K562 (cell line): Measurements from ENCODE around the gene NXT1. TPM values are rescaled to one million over a fixed set of nuclear protein-coding genes. Genes with fewer than 3 reads are reported as not detected.
A peak's percentile ranks its signal among the peaks of the same experiment; 100 is the strongest.

Source experiments
- ELK1 ChIP-seq: sonication (generic); formaldehyde crosslinking; IDR thresholded peaks from 2 replicates; pipeline ENCODE4 v1.8.1; 2022; ENCODE audit warnings: missing genetic modification reagents
- GABPB2 ChIP-seq: fragments of 250-450 bp; sonication (Bioruptor Pico); conservative IDR thresholded peaks from 2 replicates; pipeline ENCODE4 v1.5.1; 2021; ENCODE audit warnings: mild to moderate bottlenecking
- HDAC8 ChIP-seq: fragments of 450-650 bp; IDR thresholded peaks from 2 replicates; pipeline ENCODE4 v1.6.1; 2016; ENCODE audit warnings: mild to moderate bottlenecking, missing genetic modification characterization, moderate library complexity, missing compliant biosample characterization
- HEY1 ChIP-seq: fragments of 250-450 bp; sonication (Bioruptor Pico); IDR thresholded peaks from 2 replicates; pipeline ENCODE4 v1.5.0; 2020; ENCODE audit warnings: mild to moderate bottlenecking, moderate library complexity, borderline replicate concordance
- NKRF ChIP-seq: fragments of 450-650 bp; IDR thresholded peaks from 2 replicates; pipeline ENCODE4 v1.6.1; 2016; ENCODE audit warnings: borderline replicate concordance
- RAD21 ChIP-seq, 2 experiments: fragments of 250-450 bp in 1 of 2; fragments of 450-650 bp in 1 of 2; sonication (Bioruptor Pico) in 1 of 2; formaldehyde crosslinking in 1 of 2; IDR thresholded peaks in 1 of 2; conservative IDR thresholded peaks in 1 of 2; 2 replicates each; pipeline versions ENCODE4 v1.4.0 to v1.8.0; 2020 to 2022; ENCODE audit warnings: mild to moderate bottlenecking in 2 of 2, moderate library complexity in 1 of 2
- SMAD2 ChIP-seq: fragments of 150-350 bp; IDR thresholded peaks from 2 replicates; pipeline ENCODE4 v1.6.1; 2014; ENCODE audit warnings: low read depth, mild to moderate bottlenecking, low read length
- USF1 ChIP-seq: sonication (generic); formaldehyde crosslinking; IDR thresholded peaks from 2 replicates; pipeline ENCODE4 v1.9.0; 2022; ENCODE audit warnings: mild to moderate bottlenecking, missing genetic modification reagents
- YY1 ChIP-seq, 3 experiments: IDR thresholded peaks; 2 replicates each; pipeline ENCODE4 v1.6.1; 2011; ENCODE audit warnings: low read length in 2 of 3, mild to moderate bottlenecking in 2 of 3, moderate library complexity in 2 of 3, borderline replicate concordance in 1 of 3, control low read depth in 1 of 3, low read depth in 1 of 3; ENCODE audit not compliant: insufficient read depth in 3 of 3, insufficient replicate concordance in 2 of 3, control insufficient read depth in 1 of 3, insufficient read length in 1 of 3; ENCODE audit errors: extremely low read depth in 1 of 3
- ZNF217 ChIP-seq: sonication (generic); formaldehyde crosslinking; IDR thresholded peaks from 2 replicates; pipeline ENCODE4 v1.8.0; 2022; ENCODE audit warnings: mild to moderate bottlenecking, missing genetic modification reagents
- ZNF511 ChIP-seq: sonication (generic); formaldehyde crosslinking; IDR thresholded peaks from 2 replicates; pipeline ENCODE4 v1.8.0; 2022; ENCODE audit warnings: mild to moderate bottlenecking, missing genetic modification reagents
- polyA plus RNA-seq, 8 experiments: library from polyadenylated mRNA; depleted of rRNA in 4 of 8; stranded (reverse) in 5 of 8; unstranded in 3 of 8; fragments of >200 nt; fragmentation: Nextera tagmentation in 2 of 8; fragmentation: Illumina TruSeq in 1 of 8; extraction: Ambion mirVana in 2 of 8; extraction: Trizol in 1 of 8; gene quantifications; 2 replicates each; pipeline versions ENCODE4 v1.2.1 to v1.2.3, GENCODE V29; 2011 to 2014; ENCODE audit warnings: inconsistent platforms in 1 of 8, missing spikeins in 1 of 8
- total RNA-seq, 7 experiments: library from RNA; depleted of rRNA in 6 of 7; stranded (reverse); fragments of >200 nt in 6 of 7; fragmentation: Illumina TruSeq in 2 of 7; extraction: Trizol in 2 of 7; gene quantifications; 2 replicates each; pipeline versions ENCODE4 v1.2.1 to v1.2.3, GENCODE V29; 2011 to 2021; ENCODE audit warnings: low replicate concordance in 1 of 7
- TF ChIP-seq, protein P1 (sequence below): fragments of 450-650 bp; IDR thresholded peaks from 2 replicates; pipeline ENCODE4 v1.7.1; 2018; ENCODE audit warnings: mild to moderate bottlenecking, low read depth; ENCODE audit not compliant: partially characterized antibody
- TF ChIP-seq, protein P2 (sequence below): sonication (generic); formaldehyde crosslinking; IDR thresholded peaks from 2 replicates; pipeline ENCODE4 v1.8.1; 2023; ENCODE audit warnings: mild to moderate bottlenecking, missing genetic modification reagents
- TF ChIP-seq, protein P3 (sequence below): sonication (generic); formaldehyde crosslinking; IDR thresholded peaks from 2 replicates; pipeline ENCODE4 v1.8.0; 2022; ENCODE audit warnings: mild to moderate bottlenecking, missing genetic modification reagents

NXT1 gene
- total and polyA plus RNA-seq, 9 of the 15 experiments (the other 6 are each of a cell fraction or from before 2014, with no cell fraction given), result 7.7 to 50.9 (median 35.6) TPM

DNA sequence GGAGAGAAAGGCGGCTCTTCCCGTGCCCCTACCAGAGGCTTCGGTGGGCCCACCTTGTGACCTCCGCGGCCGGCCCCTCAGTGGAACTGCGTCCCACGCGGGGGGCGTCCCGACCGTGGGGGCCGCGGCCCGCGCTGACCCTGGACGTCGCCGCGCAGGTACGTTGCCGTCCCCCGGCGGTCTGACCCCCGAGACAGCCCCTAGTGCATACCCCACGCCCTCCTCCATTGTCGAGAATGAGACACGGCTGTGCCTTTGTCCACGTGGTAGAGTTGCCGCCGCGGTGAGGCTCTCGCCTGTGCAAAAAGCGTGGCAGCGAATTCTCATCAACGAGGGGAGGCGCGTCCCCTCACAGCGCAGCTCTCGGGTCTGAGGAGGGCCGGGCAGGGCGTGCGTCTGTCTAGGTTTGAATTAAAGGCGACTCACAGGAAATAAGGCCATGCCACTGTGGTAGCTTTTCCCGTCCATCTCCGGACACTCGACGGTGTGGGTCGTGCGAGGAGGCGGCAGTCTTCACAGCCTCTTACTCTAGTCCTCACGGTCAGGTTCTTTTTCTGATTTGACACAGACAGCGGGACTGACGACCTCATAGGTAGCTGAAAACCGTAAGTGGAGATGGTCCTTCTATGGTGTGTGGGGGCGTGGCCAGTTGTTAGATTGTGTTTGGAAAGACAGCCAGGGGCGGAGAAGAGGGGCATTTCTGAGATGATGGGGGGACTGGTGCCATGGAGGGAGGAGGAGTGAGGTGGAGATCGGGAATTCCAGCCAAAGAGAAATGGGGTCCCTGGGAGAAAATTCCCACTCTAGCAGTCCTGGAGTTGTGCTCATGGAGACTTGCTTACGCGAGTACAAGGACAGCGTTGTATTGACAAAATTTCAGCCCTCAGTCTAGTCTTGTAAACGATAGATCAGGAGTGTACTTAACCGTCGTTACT, 580 bp downstream of the NXT1 start (continued):
- TF ChIP-seq, protein P1, sequence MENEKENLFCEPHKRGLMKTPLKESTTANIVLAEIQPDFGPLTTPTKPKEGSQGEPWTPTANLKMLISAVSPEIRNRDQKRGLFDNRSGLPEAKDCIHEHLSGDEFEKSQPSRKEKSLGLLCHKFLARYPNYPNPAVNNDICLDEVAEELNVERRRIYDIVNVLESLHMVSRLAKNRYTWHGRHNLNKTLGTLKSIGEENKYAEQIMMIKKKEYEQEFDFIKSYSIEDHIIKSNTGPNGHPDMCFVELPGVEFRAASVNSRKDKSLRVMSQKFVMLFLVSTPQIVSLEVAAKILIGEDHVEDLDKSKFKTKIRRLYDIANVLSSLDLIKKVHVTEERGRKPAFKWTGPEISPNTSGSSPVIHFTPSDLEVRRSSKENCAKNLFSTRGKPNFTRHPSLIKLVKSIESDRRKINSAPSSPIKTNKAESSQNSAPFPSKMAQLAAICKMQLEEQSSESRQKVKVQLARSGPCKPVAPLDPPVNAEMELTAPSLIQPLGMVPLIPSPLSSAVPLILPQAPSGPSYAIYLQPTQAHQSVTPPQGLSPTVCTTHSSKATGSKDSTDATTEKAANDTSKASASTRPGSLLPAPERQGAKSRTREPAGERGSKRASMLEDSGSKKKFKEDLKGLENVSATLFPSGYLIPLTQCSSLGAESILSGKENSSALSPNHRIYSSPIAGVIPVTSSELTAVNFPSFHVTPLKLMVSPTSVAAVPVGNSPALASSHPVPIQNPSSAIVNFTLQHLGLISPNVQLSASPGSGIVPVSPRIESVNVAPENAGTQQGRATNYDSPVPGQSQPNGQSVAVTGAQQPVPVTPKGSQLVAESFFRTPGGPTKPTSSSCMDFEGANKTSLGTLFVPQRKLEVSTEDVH, result no peak
- TF ChIP-seq, protein P2, sequence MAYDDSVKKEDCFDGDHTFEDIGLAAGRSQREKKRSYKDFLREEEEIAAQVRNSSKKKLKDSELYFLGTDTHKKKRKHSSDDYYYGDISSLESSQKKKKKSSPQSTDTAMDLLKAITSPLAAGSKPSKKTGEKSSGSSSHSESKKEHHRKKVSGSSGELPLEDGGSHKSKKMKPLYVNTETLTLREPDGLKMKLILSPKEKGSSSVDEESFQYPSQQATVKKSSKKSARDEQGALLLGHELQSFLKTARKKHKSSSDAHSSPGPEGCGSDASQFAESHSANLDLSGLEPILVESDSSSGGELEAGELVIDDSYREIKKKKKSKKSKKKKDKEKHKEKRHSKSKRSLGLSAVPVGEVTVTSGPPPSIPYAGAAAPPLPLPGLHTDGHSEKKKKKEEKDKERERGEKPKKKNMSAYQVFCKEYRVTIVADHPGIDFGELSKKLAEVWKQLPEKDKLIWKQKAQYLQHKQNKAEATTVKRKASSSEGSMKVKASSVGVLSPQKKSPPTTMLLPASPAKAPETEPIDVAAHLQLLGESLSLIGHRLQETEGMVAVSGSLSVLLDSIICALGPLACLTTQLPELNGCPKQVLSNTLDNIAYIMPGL, result no peak
- TF ChIP-seq GABPB2 (CRISPR knock-in tag) (no peak), ZNF217 (CRISPR knock-in tag) (no peak), HDAC8 (tag) (no peak), YY1 (IDR thresholded peaks at IDR 0.05; ENCODE audit: borderline replicate concordance in 1 of 3, control insufficient read depth in 1 of 3, extremely low read depth in 1 of 3, insufficient read depth in 3 of 3, insufficient read length in 1 of 3, insufficient replicate concordance in 2 of 3, low read depth in 1 of 3, low read length in 2 of 3) (no peak), NKRF (peak; percentile 81), SMAD2 (no peak), HEY1 (CRISPR knock-in tag) (no peak), ZNF511 (no peak), ELK1 (CRISPR knock-in tag) (no peak), RAD21 (CRISPR knock-in tag; conservative IDR thresholded peaks at IDR 0.05 in 1 of 2, IDR thresholded peaks at IDR 0.05 in 1 of 2) (no peak), USF1 (peak; percentile 68)
- TF ChIP-seq, protein P3, sequence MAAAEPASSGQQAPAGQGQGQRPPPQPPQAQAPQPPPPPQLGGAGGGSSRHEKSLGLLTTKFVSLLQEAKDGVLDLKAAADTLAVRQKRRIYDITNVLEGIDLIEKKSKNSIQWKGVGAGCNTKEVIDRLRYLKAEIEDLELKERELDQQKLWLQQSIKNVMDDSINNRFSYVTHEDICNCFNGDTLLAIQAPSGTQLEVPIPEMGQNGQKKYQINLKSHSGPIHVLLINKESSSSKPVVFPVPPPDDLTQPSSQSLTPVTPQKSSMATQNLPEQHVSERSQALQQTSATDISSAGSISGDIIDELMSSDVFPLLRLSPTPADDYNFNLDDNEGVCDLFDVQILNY (CRISPR knock-in tag), result no peak
